Cardiac fibroblast (primary cell): ENCODE results near the gene CAMKK2.

Source experiments
- DNase-seq, 2 donors: peaks; one replicate each; pipeline versions ENCODE4 v3.0.0 to v3.0.0-alpha.2; 2010; ENCODE audit warnings: low read depth in 2 of 2
- H3K4me3 ChIP-seq, 2 donors: replicated peaks in 1 of 2; 1 replicate in 1 of 2; 2 replicates in 1 of 2; pipeline ENCODE4 v1.5.1; 2011; ENCODE audit warnings: low read depth in 2 of 2, low read length in 2 of 2, mild to moderate bottlenecking in 2 of 2, moderate library complexity in 1 of 2
- CTCF ChIP-seq: IDR thresholded peaks from one replicate; pipeline ENCODE4 v1.5.1; 2011; ENCODE audit warnings: low read depth, mild to moderate bottlenecking, low read length, inconsistent platforms

The CAMKK2 gene

GRCh38 chr12:121296618-121297434, at the start of gene CAMKK2:
CAMKK2 (minus strand) TSS chr12:121296709; CDS start chr12:121274526, 22,183 bp downstream.
- H3K4me3 ChIP-seq: peak within 1 kb of the TSS; percentile 78 to 96
- TF ChIP-seq CTCF: no peak
- peak; percentile 69 to 82 for DNase-seq

- TF ChIP-seq CTCF: no peak
- DNase-seq: no peak
- no peak overlapping the region for H3K4me3 ChIP-seq
These were observed 48.8 kb upstream of the CAMKK2 start for GRCh38 chr12:121345151-121345815.

GRCh38 chr12:121344506-121344905, 48.0 kb upstream of the CAMKK2 start:
- no peak for DNase-seq

GRCh38 chr12:121337416-121337815, 40.9 kb upstream of the CAMKK2 start:
- DNase-seq: no peak
- no peak overlapping the region for H3K4me3 ChIP-seq
- TF ChIP-seq CTCF: no peak

More at GRCh38 chr12:121344506-121344905, 48.0 kb upstream of the CAMKK2 start:
- H3K4me3 ChIP-seq: no peak overlapping the region
- no peak for TF ChIP-seq CTCF

GRCh38 chr12:121334513-121335343, 38.2 kb upstream of the CAMKK2 start:
- no peak overlapping the region for H3K4me3 ChIP-seq
- DNase-seq: peak; percentile 85 to 86
- TF ChIP-seq CTCF: peak; percentile 83

- no peak overlapping the region for H3K4me3 ChIP-seq
- DNase-seq: no peak
- no peak for TF ChIP-seq CTCF
These were observed 37.2 kb upstream of the CAMKK2 start for GRCh38 chr12:121333747-121334146.
